GM21529 (cell line): ENCODE data around the gene STX1B.
A peak's percentile ranks its signal among the peaks of the same experiment; 100 is the strongest.

ENCODE experiments used
- ATAC-seq: cut with Tn5 transposase; IDR thresholded peaks from one replicate; pipeline ENCODE4 v1.9.1; 2021; ENCODE audit not compliant: unreplicated experiment

Gene STX1B

DNA sequence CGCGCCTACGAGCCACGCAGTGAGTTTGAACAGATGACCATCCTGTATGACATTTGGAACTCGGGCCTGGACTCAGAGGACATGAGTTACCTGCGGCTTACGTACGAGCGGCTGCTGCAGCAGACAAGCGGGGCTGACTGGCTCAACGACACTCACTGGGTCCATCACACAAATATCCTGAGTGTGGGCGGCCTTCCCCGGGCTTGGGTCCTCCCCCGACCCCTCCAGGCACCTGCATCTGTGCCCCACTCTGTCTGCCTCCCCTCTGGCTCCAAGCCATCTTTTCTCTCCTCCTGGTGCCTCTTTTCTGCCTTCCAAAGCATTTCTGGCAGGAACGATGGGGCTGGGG is 30.4 kb downstream of the STX1B start:
- no peak for ATAC-seq

DNA sequence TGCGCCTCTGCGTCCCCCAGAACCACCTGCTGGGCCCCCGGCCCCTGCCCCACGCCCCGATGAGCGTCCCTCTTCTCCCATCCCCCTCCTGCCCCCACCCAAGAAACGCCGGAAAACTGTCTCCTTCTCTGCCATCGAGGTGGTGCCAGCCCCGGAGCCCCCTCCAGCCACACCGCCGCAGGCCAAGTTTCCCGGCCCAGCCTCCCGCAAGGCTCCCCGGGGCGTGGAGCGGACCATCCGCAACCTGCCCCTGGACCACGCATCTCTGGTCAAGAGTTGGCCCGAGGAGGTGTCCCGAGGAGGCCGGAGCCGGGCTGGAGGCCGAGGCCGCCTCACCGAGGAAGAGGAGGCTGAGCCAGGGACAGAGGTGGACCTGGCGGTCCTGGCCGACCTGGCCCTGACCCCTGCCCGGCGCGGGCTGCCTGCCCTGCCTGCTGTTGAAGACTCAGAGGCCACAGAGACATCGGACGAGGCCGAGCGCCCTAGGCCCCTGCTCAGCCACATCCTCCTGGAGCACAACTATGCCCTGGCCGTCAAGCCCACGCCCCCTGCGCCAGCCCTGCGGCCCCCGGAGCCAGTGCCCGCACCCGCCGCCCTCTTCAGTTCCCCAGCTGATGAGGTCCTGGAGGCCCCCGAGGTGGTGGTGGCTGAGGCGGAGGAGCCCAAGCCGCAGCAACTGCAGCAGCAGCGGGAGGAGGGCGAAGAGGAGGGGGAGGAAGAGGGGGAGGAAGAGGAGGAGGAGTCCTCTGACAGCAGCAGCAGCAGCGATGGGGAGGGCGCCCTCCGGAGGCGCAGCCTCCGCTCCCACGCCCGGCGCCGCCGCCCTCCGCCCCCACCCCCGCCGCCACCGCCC is 31.0 kb downstream of the STX1B start:
- ATAC-seq = no peak

DNA sequence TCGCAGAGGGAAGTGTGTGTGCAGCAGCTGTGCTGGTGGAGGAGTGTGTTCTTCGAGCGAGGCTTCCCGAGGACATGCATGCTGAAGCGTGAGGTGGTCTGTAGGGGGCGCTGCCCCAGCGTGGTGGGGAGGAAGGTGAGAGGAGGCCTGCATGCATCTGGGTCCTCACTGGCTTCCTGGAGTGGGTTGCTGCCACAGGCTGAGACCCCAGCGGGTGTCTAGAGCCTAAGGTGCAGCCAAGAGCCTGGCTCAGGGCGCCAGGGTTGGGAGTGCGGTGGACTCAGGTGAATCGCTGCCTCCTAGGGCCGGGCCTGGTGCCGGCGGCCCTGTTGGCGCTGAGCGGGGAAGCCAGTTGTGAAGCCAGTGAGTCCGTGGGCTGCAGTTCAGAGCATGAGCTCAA is 32.9 kb downstream of the STX1B start:
- ATAC-seq = no peak

DNA sequence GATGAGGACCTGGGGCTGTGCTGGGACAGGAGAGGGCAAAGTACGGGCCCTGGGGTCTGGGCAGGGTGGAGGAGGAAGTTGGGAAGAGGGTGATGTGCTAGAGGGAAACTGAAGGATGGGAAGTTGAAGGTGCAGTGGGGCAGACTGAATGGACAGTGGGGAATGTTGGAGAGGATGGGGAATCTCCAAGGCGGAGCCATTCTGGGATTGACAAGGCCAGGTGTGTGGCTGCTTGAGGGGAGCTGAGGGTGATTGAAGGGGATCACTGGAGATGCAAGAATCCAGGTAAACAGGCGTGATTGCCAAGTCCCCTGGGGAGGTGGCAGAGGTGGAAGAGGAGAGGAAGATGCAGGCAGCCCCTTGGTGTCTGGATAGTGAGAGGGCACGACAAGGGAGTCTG is 34.0 kb downstream of the STX1B start:
- no peak for ATAC-seq

DNA sequence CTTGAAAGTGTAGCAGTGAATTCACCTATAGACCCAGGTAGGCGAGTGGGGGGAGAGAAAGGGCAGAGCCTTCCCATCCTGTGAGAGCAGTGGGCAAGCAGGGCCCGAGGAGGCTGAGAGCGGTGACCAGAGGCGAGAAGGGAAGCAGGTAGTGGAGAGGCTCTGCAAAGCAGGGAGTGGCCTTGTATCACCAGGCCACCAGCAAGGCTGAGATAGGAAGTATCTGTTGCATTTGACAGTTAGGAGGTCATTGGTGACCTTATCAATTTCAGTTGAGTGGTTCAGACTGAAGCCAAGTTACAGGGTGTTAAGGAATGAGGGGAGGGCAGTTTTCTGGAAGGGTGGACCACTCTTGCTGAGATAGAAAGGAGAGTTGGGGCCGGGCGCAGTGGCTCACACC is 36.1 kb downstream of the STX1B start:
- no peak for ATAC-seq

DNA sequence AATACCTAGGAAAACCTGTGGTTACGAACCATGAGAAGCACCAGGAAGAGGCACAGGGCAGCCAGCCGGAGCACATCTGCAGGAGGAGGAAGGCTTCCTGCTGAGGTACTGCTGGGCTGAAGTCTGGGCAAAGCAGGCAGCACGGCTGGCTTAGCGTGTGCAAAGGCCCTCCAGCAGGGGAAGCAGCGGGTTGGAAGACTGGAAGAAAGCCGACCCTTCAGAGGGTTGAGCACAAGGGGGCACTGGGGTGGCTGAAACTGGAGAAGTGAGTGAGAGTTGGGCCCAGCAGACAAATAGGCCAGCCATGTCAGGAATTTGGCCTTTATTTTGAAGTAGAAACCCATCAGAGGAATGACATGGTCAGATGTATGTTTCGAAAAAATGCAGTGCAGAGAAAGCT is 37.6 kb downstream of the STX1B start:
- no peak for ATAC-seq

DNA sequence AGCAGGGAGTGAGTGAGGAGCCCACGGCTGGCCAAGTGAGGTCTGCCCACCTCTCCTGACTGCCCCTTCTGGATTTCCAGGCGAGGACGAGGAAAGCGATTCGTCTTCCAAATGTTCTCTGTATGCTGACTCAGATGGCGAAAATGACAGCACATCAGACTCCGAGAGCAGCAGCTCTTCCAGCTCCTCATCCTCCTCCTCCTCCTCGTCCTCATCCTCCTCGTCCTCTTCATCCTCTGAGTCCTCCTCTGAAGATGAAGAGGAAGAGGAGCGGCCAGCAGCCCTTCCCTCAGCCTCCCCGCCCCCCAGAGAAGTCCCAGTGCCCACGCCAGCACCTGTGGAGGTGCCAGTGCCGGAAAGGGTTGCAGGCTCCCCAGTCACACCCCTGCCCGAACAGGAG is 39.1 kb downstream of the STX1B start:
- ATAC-seq = no peak

DNA sequence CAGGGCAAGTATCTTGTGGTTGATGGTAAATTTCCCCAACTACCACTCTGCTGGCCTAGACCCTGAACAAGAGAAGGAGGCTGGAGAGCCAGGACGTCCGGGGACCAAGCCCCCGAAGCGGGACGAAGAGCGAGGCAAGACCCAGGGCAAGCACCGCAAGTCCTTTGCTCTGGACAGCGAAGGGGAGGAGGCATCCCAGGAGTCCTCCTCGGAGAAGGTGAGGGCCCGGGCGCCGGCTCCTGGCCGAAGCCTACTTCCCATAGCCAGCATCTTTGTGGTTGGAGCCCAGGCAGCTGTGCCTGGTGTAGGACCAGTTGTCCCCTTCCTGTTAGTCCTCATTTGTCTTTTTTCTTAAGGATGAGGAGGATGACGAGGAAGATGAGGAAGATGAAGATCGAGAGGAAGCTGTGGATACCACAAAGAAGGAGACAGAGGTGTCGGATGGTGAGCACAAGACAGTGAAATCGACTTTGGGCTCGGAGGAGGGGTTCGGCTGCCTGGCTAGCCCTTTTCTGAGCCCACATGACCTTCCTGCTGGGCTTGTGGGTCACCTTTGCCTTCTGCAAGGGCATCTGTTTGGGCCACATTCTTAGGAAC is 41.1 kb downstream of the STX1B start:
- no peak for ATAC-seq

DNA sequence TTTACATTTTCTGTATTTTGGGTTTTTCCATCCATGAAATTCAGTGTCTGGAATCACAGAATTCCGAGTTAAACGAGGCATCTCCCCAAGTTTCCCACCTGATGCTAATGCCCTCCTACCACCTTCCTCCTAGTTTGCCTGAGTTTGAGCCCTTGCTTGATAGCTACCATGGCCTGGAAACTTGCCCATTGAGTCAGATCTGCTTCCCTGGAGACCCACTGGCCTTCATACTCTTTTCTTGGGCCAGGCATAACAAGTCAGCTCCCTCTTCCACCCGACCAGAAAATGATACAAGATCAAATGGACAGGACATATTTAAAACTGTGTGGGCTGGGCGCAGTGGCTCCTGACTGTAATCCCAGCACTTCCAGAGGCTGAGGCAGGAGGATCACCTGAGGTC is 42.6 kb downstream of the STX1B start:
- ATAC-seq = no peak

DNA sequence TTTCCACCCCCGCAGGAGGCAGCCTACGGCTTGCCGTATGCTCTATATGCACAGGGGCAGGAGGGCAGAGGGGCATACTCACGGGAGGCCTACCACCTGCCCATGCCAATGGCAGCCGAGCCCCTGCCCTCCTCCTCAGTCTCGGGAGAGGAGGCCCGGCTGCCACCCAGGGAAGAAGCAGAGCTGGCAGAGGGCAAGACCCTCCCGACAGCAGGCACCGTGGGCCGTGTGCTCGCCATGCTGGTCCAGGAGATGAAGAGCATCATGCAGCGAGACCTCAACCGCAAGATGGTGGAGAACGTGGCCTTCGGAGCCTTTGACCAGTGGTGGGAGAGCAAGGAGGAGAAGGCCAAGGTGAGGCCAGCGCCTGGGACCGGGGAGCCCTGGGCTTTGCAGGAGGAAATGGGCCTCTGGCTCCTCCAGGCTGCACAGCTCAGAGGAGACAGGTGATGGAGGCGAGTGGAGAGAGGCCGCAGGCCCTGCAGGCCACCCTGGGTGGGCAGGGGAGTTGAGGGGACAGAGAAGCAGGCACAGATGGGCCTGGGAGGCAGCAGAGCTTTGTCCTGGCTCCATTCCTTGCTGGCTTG is 44.3 kb downstream of the STX1B start:
- no peak for ATAC-seq

DNA sequence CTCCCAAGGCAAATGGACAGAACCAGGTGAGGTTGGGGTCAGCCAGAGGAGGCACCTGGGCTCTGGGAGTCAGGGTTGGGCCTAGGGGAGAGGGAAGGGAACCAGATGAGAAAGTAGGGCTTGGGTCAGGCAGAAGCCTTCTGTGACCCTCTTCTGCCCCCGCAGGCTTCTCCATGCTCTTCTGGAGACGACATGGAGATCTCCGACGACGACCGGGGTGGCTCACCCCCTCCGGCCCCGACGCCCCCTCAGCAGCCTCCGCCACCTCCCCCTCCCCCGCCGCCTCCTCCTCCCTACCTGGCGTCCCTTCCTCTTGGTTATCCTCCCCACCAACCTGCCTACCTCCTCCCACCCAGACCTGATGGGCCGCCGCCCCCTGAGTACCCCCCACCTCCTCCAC is 45.0 kb downstream of the STX1B start:
- no peak for ATAC-seq

DNA sequence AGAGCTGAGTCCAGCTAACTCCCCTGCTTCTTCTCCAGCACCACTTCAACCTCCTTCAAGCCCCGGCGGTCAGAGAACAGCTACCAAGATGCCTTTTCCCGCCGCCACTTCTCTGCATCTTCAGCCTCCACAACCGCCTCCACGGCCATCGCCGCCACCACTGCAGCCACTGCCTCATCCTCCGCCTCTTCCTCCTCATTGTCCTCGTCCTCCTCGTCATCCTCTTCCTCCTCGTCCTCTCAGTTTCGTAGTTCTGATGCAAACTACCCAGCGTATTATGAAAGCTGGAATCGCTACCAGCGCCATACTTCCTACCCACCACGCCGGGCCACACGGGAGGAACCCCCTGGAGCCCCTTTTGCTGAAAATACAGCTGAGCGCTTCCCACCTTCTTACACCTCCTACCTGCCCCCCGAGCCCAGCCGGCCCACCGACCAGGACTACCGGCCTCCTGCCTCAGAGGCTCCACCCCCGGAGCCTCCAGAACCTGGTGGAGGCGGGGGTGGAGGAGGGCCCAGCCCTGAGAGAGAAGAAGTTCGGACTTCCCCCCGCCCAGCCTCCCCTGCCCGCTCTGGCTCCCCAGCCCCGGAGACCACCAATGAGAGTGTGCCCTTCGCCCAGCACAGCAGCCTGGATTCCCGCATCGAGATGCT is 45.7 kb downstream of the STX1B start:
- ATAC-seq = no peak

DNA sequence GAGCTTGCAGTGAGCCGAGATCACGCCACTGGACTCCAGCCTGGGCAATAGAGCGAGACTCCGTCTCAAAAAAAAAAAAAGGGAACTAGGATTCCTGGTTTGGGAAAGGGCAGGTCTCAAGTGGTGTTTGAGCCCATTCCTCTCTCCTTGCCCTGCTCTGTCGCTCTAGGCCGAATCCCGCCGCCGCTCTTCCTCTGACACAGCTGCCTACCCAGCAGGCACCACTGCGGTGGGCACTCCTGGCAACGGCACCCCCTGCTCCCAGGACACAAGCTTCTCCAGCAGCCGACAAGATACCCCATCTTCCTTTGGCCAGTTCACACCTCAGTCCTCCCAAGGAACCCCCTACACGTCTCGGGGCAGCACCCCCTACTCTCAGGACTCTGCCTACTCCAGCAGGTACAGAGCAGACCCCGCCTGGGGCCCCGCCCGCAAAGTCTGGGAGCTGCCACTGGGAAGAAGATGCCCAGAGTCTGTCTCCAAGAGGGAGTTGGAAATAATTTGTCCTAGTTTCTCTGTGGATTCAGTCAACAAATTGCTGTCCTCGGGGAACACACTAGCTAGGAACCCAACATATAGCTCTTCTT is 46.4 kb downstream of the STX1B start:
- ATAC-seq = no peak

DNA sequence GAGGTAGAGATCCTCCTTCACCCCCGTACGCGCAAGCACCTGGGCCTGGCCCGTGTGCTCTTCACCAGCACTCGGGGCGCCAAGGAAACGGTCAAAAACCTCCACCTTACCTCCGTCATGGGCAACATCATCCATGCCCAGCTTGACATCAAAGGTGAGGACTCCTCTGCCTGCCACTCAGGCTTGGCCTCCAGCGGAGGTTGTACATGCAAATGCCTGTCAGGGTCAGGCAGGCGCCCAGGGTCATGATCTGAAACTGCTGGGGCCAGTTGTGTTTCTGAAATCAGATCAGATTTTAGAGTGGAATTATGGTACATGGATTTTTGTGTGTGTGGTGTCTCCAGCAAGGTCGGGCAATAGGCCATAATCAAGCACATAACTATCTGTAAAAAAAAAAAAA is 49.1 kb downstream of the STX1B start:
- no peak for ATAC-seq

DNA sequence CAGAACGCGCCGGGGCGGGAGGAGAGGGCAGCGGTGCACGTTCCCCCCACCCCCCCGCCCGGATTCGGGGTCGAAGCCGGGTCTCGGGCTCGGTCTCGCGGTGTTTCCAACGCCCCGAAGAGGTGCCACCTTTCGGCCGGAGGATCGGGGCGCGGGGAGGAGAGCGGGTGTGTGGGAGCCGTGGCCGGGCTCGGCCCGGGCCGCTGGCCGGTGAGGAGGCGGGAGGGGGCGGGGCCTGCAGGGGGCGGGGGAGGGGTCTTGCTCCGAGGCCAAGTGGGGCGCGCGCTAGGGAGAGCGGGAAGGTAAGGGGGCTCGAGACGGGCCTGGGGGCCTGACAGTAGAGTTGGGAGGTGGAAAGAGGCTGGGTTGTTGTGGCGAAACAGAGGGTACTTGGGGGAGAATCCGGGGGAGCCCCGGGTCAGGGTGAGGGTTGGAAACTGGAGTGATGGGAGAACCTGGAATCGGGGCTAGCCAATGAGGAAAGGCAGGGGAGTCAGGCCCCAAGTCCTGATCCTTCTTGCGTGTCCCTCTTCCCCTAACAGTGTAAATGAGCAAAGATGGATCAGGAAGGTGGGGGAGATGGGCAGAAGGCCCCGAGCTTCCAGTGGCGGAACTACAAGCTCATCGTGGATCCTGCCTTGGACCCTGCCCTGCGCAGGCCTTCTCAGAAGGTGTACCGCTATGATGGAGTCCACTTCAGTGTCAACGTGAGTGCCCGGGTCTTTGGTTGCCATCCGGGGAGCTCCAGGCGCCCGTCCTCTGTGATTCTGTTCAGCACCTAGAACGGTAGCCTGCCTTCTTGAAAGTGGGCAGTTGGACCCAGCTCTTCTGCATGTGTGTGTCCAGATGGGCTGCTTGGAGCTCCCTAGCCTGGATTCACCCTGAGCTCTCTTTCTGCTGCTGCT is 52.0 kb downstream of the STX1B start:
- peak; percentile 31 for ATAC-seq

DNA sequence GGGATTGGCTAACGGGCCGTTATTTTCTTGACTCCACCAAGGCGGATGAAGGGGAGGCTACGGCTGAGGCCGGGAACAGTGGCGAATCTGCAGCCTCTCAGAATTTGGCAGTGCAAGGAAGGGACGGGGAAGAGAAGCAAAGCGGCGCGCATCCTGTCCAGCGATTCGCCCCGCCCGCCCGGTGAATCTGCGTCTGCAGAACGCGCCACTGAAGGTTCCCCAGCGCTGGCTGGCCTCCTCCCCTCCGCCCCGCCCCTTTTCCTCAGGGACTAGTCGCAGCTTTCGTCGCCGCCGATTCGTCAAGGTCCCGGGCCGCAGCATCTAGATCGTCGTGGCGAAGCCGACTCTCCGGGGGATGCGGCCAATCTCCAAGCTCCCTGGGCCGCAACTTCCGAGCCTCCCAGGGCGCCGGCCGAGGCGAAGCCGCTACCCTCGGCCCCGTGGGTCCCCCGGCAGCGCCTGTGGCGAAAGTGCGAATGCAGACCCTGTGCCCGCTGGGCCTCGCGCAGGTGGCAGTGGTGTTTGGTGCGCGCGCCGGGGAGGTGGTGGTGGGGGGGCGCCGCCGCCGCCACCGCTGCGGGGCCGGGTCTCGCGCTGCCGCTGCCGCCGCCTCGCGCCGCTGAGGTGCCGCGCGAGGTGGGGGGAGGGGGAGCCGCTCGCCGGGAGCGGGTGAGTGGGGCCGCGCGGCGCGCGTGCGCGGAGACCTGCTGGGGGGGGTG is 52.8 kb downstream of the STX1B start, which contains the start of gene SETD1A:
SETD1A (plus strand) TSS at position 299 of the 719 bp plus-strand sequence. CDS start 978 bp downstream, outside the sequence.
- peak; percentile 72 for ATAC-seq

DNA sequence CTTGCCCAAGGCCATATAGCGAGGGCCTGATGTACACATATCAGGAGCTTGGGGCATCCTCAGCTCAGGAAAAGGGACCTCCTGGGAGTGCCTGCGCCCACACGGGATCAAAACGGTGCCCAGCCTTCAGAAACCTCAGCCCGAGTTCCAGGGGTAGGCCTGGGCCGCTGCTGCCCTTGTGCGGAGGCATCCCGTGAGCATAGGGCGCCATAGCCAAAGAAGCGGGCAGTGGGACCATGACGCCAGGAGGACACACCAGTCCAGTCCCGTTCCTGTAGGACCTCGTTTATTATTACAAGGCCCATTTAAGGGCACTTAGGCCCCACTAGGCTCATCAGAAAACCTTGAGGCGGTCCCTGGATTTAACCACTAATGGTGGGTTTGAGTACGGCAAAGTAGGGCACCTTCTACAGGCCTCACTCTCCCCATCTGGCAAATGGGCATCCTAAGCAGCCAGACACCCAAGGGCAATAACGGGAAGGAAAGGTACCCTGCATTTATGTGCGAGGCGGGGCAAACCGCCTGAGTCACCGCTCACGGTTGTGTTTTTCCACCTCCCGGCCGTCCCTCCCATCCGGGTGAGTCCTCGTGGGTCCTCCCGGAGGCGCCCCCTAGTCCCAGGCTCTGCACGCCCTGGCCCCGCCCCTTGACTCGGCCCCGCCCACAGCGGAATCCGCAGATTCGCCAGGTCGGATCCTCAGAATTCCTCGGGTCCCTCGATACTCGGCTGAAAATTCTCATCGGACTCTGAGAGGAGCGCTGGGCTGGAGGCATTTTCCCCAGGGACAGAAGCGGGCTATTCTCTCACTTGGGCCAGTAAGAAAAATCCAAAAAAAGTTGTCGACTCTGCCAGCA is 53.6 kb downstream of the STX1B start:
- ATAC-seq = peak; percentile 54

DNA sequence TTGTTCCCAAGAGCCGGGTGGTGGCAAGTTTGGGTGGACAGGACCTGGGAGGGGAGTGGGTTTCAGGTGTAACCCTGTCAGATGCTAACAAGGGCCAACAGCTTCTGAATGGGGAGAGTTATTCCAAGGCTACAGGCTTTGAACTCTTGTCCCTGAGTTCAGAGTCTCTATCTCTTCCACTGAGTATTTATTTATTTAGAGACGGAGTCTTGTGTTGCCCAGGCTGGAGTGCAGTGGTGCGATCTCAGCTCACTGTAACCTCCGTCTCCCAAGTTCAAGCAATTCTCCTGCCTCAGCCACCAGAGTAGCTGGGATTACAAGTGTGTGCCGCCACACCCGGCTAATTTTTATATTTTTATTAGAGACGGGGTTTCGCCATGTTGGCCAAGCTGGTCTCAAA is 55.4 kb downstream of the STX1B start:
- no peak for ATAC-seq
